ENCODE data around the gene TMEM61.

- TF ChIP-seq CTCF (IDR thresholded peaks at IDR 0.05) (no peak), POLR2A (IDR thresholded peaks at IDR 0.05) (no peak)
Observed at GRCh38 chr1:55015731-55016620, 35.5 kb downstream of the TMEM61 start.
